Spleen (tissue), 11 donors: Measurements from ENCODE around the gene SPHK2. TPM values are rescaled to one million over a fixed set of nuclear protein-coding genes. Genes with fewer than 3 reads are reported as not detected.

Experiments used
- DNase-seq: peaks from one replicate; pipeline ENCODE4 v3.0.0-alpha.2; 2020
- H3K27ac ChIP-seq, 8 donors: fragments of 200-600 bp; sonication (generic) in 7 of 8; 1 replicate in 4 of 8; 2 replicates in 4 of 8; pipeline versions ENCODE4 v1.5.0 to v1.8.0; 2016 to 2021; ENCODE audit warnings: inconsistent platforms in 4 of 8, mild to moderate bottlenecking in 4 of 8, moderate library complexity in 1 of 8
- H3K27me3 ChIP-seq, 7 donors: fragments of 200-600 bp; sonication (generic) in 6 of 7; replicated peaks in 1 of 7; 1 replicate in 4 of 7; 2 replicates in 3 of 7; pipeline versions ENCODE4 v1.5.0 to v1.8.0; 2016 to 2021; ENCODE audit warnings: inconsistent platforms in 3 of 7, mild to moderate bottlenecking in 1 of 7
- H3K36me3 ChIP-seq, 6 donors: fragments of 200-600 bp; sonication (generic) in 5 of 6; 1 replicate in 4 of 6; 2 replicates in 2 of 6; pipeline versions ENCODE4 v1.5.0 to v1.8.0; 2016 to 2021; ENCODE audit warnings: inconsistent platforms in 2 of 6
- H3K4me1 ChIP-seq, 6 donors: fragments of 200-600 bp; sonication (generic) in 5 of 6; 1 replicate in 3 of 6; 2 replicates in 3 of 6; pipeline versions ENCODE4 v1.5.0 to v1.8.0; 2016 to 2021; ENCODE audit warnings: inconsistent platforms in 3 of 6
- H3K4me3 ChIP-seq, 8 donors: fragments of 200-600 bp; sonication (generic) in 7 of 8; 1 replicate in 4 of 8; 2 replicates in 4 of 8; pipeline versions ENCODE4 v1.5.0 to v1.8.0; 2016 to 2021; ENCODE audit warnings: inconsistent platforms in 4 of 8, mild to moderate bottlenecking in 4 of 8, moderate library complexity in 2 of 8
- H3K9me3 ChIP-seq, 8 donors: fragments of 200-600 bp; sonication (generic) in 7 of 8; 1 replicate in 4 of 8; 2 replicates in 4 of 8; pipeline versions ENCODE4 v1.5.0 to v1.8.0; 2016 to 2021; ENCODE audit warnings: inconsistent platforms in 4 of 8
- POLR2A ChIP-seq, 3 donors: fragments of 450-650 bp; IDR thresholded peaks; one replicate each; pipeline ENCODE4 v1.5.1; 2017; ENCODE audit warnings: antibody characterized with exemption in 3 of 3, mild to moderate bottlenecking in 1 of 3
- POLR2AphosphoS5 ChIP-seq, 3 donors: sonication (generic); formaldehyde crosslinking; IDR thresholded peaks; one replicate each; pipeline ENCODE4 v1.5.1; 2017; ENCODE audit warnings: antibody characterized with exemption in 3 of 3
- WGBS, 5 donors: extraction: QIAGEN DNeasy Blood & Tissue Kit in 3 of 5; methylation state at CpG; one replicate each; pipeline versions ENCODE4 v1.1.5 to v1.1.7; 2013 to 2018; 5-methylcytosine and 5-hydroxymethylcytosine counted together
- intact Hi-C: fragments of 100-400 bp; cut with DNase I; formaldehyde crosslinking; loops from one replicate; pipeline ENCODE4 v1.15.0; 2023; ENCODE audit warnings: low total_unique reads
- polyA plus RNA-seq, 3 donors: library from polyadenylated mRNA; stranded (reverse); fragments of 200-250 nt; gene quantifications; one replicate each; pipeline ENCODE4 v1.2.1, GENCODE V29; 2013
- total RNA-seq, 7 donors: library from RNA; depleted of rRNA in 3 of 7; stranded (reverse); fragments of >200 nt in 3 of 7; fragmentation: NEBNext Ultra II Directional in 4 of 7; extraction: Animal tissue kit (Norgen Biotek cat#: 25700) in 4 of 7; gene quantifications; one replicate each; pipeline versions ENCODE4 v1.1.0 to v1.2.1, GENCODE V29; 2016 to 2021
- TF ChIP-seq, protein P1 (sequence below), 11 experiments: fragments of 200-600 bp in 7 of 11; fragments of 450-650 bp in 4 of 11; sonication (generic) in 4 of 11; IDR thresholded peaks in 8 of 11; conservative IDR thresholded peaks in 3 of 11; 1 replicate in 7 of 11; 2 replicates in 4 of 11; pipeline versions ENCODE4 v1.4.0 to v1.8.0; 2016 to 2021; ENCODE audit warnings: antibody characterized with exemption in 11 of 11, inconsistent platforms in 4 of 11, mild to moderate bottlenecking in 1 of 11
- donor health status: healthy with polysubstance abuse.
- donor health status: DM: no; HTN: no; CAD: no; lungs with moderate emphysema.
- donor health status: DM: no; HTN: no; CAD: no.
- donor health status: Bipolar disorder and iron deficiency.
- donor health status: healthy.
- donor health status: DM: no; HTN: no; CAD: no.
- donor health status: DM: yes; HTN: yes; CAD: no.

SPHK2 gene
- total and polyA plus RNA-seq, 10 donors, result 7.9 to 26.5 (median 21.3) TPM

DNA sequence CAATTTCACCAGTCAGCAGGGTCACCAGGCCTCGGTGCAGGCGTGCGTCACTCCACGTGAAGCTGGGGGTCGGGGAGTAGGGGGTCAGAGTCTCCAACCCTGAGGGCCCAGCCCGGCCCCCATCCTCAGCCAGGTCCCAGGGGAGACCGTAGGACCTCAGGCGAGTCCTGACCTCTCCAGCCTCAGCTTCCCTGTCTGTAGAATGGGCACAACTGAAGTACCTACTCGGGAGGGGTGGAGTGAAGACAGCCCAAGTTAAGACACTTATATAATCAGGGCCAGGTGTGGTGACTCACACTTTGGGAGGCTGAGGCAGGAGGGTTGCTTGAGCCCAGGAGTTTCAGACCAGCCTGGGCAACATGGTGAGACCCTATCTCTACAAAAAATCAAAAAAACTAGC, 15.5 kb upstream of the SPHK2 start:
- TF ChIP-seq POLR2A (IDR thresholded peaks at IDR 0.05), result no peak
- TF ChIP-seq POLR2AphosphoS5 (IDR thresholded peaks at IDR 0.05), result no peak
- TF ChIP-seq, protein P1, sequence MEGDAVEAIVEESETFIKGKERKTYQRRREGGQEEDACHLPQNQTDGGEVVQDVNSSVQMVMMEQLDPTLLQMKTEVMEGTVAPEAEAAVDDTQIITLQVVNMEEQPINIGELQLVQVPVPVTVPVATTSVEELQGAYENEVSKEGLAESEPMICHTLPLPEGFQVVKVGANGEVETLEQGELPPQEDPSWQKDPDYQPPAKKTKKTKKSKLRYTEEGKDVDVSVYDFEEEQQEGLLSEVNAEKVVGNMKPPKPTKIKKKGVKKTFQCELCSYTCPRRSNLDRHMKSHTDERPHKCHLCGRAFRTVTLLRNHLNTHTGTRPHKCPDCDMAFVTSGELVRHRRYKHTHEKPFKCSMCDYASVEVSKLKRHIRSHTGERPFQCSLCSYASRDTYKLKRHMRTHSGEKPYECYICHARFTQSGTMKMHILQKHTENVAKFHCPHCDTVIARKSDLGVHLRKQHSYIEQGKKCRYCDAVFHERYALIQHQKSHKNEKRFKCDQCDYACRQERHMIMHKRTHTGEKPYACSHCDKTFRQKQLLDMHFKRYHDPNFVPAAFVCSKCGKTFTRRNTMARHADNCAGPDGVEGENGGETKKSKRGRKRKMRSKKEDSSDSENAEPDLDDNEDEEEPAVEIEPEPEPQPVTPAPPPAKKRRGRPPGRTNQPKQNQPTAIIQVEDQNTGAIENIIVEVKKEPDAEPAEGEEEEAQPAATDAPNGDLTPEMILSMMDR (IDR thresholded peaks at IDR 0.05 in 8 of 11, conservative IDR thresholded peaks at IDR 0.05 in 3 of 11), result no peak
- intact Hi-C loops, result no loop called here
- Histone ChIP-seq H3K27ac (no peak overlapping the region), H3K27me3 (peaks cover 0 to 18% (median 0%) of the 10 kb centered on the region in 7 donors), H3K4me3 (no peak overlapping the region), H3K36me3 (no peaks in the 10 kb centered on the region), H3K4me1 (peaks cover 0 to 5% (median 1%) of the 10 kb centered on the region in 6 donors), H3K9me3 (no peaks in the 10 kb centered on the region)
- DNase-seq, result no peak
- 88 to 97% (median 90%) methylated on average over 9 of the region's 9 CpGs for WGBS, 5 donors

DNA sequence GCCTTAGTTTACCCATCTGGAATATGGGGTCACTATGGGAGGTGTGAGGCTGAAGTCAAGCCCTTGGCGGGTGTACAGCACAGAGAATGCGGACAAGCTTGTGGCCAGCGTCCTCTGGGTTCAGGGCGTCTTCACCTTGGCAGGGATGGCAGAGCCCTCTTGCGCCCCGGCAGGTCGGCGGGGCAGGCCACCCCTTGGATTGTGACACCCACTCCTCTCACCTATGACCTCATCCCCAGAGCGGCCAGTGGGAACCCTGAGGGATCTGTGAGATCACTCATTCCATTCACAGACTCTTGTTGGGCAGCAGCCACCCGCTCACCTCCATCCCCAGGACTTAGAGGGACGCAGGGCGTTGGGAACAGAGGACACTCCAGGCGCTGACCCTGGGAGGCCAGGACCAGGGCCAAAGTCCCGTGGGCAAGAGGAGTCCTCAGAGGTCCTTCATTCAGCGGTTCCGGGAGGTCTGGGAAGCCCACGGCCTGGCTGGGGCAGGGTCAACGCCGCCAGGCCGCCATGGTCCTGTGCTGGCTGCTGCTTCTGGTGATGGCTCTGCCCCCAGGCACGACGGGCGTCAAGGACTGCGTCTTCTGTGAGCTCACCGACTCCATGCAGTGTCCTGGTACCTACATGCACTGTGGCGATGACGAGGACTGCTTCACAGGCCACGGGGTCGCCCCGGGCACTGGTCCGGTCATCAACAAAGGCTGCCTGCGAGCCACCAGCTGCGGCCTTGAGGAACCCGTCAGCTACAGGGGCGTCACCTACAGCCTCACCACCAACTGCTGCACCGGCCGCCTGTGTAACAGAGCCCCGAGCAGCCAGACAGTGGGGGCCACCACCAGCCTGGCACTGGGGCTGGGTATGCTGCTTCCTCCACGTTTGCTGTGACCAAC, 12.6 kb upstream of the SPHK2 start, which contains the start of gene SPACA4:
Gene SPACA4 (plus strand): TSS at position 280 of the 896 bp plus-strand sequence. CDS start 237 bp downstream, at position 517.
- H3K9me3 ChIP-seq, result no peaks in the 10 kb centered on the region
- no peaks in the 10 kb centered on the region for H3K36me3 ChIP-seq
- TF ChIP-seq POLR2AphosphoS5 (IDR thresholded peaks at IDR 0.05), result no peak
- no peak for TF ChIP-seq POLR2A (IDR thresholded peaks at IDR 0.05)
- TF ChIP-seq, protein P1 (IDR thresholded peaks at IDR 0.05 in 8 of 11, conservative IDR thresholded peaks at IDR 0.05 in 3 of 11), result no peak
- DNase-seq, result peak; percentile 69
- H3K27ac ChIP-seq, result no peak within 1 kb of the TSS
- intact Hi-C loops, result no loop called here
- no peaks in the 10 kb centered on the region for H3K27me3 ChIP-seq
- WGBS, 5 donors, result 81 to 90% (median 87%) methylated on average over 27 to 39 of the region's 39 CpGs
- peaks cover 0 to 10% (median 4%) of the 10 kb centered on the region in 6 donors for H3K4me1 ChIP-seq
- H3K4me3 ChIP-seq, result no peak within 1 kb of the TSS

DNA sequence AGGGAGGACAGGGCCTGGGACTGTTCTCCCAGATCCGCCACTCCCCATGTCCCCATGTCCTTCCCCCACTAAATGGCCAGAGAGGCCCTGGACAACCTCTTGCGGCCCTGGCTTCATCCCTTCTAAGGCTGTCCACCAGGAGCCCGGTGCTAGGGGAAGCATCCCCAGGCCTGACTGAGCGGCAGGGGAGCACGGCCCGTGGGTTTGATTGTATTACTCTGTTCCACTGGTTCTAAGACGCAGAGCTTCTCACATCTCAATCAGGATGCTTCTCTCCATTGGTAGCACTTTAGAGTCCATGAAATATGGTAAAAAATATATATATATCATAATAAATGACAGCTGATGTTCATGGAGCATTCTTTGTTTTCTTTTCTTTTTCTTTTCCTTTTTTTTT, 11.9 kb upstream of the SPHK2 start:
- no peak for DNase-seq
- no peaks in the 10 kb centered on the region for H3K9me3 ChIP-seq
- H3K27ac ChIP-seq, result no peak overlapping the region
- intact Hi-C loops, result no loop called here
- no peaks in the 10 kb centered on the region for H3K36me3 ChIP-seq
- no peak for TF ChIP-seq POLR2AphosphoS5 (IDR thresholded peaks at IDR 0.05)
- TF ChIP-seq, protein P1 (IDR thresholded peaks at IDR 0.05 in 8 of 11, conservative IDR thresholded peaks at IDR 0.05 in 3 of 11), result no peak
- TF ChIP-seq POLR2A (IDR thresholded peaks at IDR 0.05), result no peak
- WGBS, 5 donors, result 89 to 97% (median 90%) methylated on average over 7 of the region's 7 CpGs
- peaks cover 0 to 10% (median 4%) of the 10 kb centered on the region in 6 donors for H3K4me1 ChIP-seq
- no peak overlapping the region for H3K4me3 ChIP-seq
- H3K27me3 ChIP-seq, result no peaks in the 10 kb centered on the region

DNA sequence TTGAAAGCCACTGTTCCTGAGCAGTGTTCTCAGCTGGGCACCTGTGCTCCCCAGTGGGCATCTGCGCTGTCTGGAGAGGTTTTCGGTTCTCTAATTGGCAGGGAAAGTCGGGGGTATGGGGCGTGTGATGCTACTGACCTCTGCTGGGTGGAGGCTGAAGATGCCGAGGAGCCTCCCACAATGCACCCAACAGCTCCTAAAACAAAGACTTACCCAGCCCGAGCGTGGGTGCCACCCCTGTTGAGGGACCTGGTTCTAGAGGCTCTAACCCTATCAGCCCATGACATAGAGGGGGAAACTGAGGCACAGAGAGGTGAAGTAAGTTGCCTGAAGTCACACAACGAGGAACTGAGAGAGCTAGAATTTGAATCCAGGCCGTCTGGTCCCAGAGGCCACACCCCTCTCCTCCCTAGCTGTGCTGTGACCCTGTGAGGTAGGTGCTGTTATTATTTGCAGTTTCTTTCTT, 10.5 kb upstream of the SPHK2 start:
- peak; percentile 83 for DNase-seq
- peaks cover 0 to 10% (median 4%) of the 10 kb centered on the region in 6 donors for H3K4me1 ChIP-seq
- no peaks in the 10 kb centered on the region for H3K9me3 ChIP-seq
- no peaks in the 10 kb centered on the region for H3K36me3 ChIP-seq
- intact Hi-C loops, result no loop called here
- 6 to 19% (median 11%) methylated on average over 9 of the region's 9 CpGs for WGBS, 5 donors
- H3K27me3 ChIP-seq, result no peaks in the 10 kb centered on the region
- TF ChIP-seq POLR2A (IDR thresholded peaks at IDR 0.05), result no peak
- TF ChIP-seq, protein P1 (IDR thresholded peaks at IDR 0.05 in 8 of 11, conservative IDR thresholded peaks at IDR 0.05 in 3 of 11), result peak; percentile 16 to 74 (median 55)
- H3K27ac ChIP-seq, result peak overlapping the region in 1 of 8 donors; percentile 33
- peak overlapping the region in 1 of 8 donors; percentile 21 for H3K4me3 ChIP-seq
